Stimulated activated CD8-positive, alpha-beta memory T cell treated with anti-CD3 and anti-CD28 coated beads, Interleukin-2, amount 100 ng/mL, for 48 hours (primary cell): ENCODE data around the gene FOLR3.
"Not testable (repeated sequence)": the region's sequence is repeated elsewhere in the genome, so short reads cannot be mapped to it uniquely, and the experiment has no call there.

Experiments
- DNase-seq, 2 donors: peaks; one replicate each; pipeline ENCODE4 v3.0.0-alpha.2; 2020; ENCODE audit warnings: low read depth in 2 of 2

The FOLR3 gene

GRCh38 chr11:72123117-72123653 is 12.3 kb upstream of the FOLR3 start:
- DNase-seq = no peak

DNA sequence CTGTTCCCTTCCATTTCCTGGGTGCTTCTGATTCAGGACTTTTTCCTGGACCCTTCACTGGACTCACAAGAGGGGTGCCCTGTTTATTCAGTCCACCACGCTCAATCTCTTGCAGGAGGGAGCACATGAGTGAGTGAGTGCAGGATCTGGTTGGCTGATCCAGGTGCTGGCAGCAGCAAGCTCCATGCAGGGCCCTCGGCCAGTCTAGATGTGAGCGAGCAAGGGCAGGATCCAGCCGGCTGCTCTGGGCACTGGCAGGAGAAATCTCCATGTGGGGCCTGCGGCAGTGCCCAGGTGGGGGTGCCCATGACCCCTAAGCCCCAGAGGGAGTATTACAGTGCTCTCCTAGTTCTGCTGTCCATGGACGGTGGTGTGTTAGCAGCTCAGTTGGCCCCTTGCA is 11.5 kb upstream of the FOLR3 start:
- no peak for DNase-seq

- DNase-seq = no peak
Observed at GRCh38 chr11:72125956-72126355, 9.6 kb upstream of the FOLR3 start.

DNA sequence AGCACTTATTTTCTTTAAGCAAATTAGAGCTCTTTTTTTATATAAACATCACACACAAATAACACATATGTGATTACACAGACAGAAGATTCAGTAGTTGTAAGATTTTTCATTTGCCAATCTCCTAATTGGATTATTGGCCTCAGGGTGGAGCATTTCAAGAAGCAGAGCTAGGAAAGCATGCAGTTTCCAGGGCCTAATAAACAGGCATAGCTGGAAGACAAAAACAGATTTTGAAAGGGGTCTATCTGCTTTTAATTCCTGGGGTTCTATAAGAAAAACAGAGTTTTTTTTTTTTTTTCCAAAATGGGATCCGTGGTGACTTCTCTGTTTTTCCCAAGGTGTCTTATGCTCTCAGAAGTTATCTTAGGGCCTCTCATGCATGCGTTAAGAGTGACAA is 7.6 kb upstream of the FOLR3 start:
- no peak for DNase-seq

GRCh38 chr11:72129381-72129780 is 6.1 kb upstream of the FOLR3 start:
- DNase-seq = no peak

GRCh38 chr11:72132646-72133045 is 2.9 kb upstream of the FOLR3 start:
- no peak for DNase-seq

GRCh38 chr11:72135891-72136683 is 562 bp downstream of the FOLR3 start:
- DNase-seq = no peak

DNA sequence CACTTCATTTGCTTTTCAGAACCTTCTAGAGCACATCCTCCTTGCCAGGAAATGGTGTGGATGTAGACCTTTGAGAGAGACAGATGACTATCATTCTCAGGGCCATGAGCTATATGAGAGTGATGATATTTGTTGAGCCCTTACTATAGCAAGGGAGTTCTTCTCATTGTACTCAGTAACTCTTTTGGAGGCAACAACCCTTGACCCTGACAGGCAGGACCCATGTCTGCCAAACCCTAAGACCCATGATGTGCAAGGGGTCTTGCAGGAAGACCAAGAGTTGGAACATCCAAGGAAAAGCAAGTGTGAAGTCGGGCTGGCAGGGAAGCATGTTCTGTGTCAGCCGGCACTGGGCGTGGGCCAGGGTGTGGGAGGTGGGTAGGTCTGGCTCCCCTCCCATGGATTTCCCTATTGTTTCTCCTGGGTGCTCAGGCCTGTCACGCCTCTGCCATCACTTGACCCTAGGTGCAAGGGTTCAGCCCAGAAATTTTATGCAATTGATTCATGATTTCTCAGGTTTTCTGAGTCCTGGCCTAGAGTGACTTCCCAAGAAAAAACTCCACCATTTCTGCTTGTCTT is 1.2 kb downstream of the FOLR3 start:
- DNase-seq = no peak

DNA sequence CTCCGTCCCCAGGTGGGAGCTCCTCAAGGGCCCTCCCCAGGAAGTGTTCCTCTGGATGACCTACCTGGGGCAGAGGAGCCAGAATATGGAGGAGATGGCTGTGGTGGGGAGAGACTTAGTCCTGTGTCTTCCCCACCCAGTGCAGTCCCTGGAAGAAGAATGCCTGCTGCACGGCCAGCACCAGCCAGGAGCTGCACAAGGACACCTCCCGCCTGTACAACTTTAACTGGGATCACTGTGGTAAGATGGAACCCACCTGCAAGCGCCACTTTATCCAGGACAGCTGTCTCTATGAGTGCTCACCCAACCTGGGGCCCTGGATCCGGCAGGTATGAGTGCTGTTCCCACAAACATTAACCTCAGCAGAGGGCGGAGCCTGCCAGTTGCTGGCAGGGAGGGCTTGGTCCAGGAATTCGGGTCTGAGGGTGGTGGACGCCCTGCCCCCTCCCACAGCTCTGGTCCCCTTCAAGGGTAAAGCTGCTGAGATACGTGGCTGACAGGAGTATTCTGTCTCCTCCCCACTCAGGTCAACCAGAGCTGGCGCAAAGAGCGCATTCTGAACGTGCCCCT is 3.4 kb downstream of the FOLR3 start:
- no peak for DNase-seq

DNA sequence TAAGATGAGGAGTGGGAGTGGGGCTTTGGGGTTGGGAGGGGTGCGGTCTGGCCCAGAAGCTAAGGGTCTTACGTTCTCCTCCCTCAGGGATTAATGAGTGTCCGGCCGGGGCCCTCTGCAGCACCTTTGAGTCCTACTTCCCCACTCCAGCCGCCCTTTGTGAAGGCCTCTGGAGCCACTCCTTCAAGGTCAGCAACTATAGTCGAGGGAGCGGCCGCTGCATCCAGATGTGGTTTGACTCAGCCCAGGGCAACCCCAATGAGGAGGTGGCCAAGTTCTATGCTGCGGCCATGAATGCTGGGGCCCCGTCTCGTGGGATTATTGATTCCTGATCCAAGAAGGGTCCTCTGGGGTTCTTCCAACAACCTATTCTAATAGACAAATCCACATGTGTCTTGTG is 4.0 kb downstream of the FOLR3 start:
- DNase-seq = no peak

DNA sequence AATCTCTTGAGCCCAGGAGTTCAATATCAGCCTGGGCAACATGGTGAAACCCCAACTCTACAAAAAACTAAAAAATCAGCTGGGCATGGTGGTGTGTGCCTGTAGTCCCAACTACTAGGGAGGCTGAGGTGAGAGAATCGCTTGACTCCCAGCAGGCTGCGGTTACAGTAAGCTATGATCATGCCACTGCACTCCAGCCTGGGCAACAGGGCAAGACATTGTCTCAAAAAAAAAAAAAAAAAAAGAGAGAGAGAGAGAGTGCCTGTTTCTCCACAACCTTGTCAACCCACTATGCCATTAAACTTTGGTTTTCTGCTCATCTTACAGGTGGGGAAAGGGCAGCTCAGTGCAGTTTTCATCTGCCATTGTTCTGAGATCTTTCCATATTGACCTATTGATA is 5.1 kb downstream of the FOLR3 start:
- DNase-seq = no peak

GRCh38 chr11:72141066-72141465 is 5.5 kb downstream of the FOLR3 start:
- peak in 1 of 2 donors; percentile 12 for DNase-seq

- not testable (repeated sequence) for DNase-seq
Observed at GRCh38 chr11:72142086-72142485, 6.6 kb downstream of the FOLR3 start.

DNA sequence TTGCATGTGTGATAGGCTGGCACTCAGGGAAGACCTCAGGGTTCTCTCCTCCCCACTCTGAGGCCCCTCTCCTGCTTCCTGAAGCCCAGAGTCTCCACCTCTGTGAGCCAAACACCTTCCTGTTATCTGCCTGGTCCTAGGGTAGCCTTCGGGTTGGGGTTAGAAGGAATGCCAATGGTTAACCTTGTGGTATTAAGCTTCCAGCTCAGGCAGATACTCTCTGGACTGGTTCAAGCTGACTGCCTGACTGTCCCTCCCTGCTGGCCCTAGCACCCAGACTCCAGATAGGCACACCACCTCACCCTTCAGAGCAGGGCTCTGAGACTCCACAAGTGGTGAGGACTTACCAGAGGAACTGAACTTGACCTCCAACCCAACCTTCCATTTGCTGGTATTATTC is 7.0 kb downstream of the FOLR3 start:
- not testable (repeated sequence) for DNase-seq

GRCh38 chr11:72144807-72145565 is 9.5 kb downstream of the FOLR3 start:
- no peak for DNase-seq

- DNase-seq = no peak
Observed at GRCh38 chr11:72146625-72147024, 11.1 kb downstream of the FOLR3 start.

GRCh38 chr11:72150882-72151281 is 15.4 kb downstream of the FOLR3 start:
- no peak for DNase-seq

DNA sequence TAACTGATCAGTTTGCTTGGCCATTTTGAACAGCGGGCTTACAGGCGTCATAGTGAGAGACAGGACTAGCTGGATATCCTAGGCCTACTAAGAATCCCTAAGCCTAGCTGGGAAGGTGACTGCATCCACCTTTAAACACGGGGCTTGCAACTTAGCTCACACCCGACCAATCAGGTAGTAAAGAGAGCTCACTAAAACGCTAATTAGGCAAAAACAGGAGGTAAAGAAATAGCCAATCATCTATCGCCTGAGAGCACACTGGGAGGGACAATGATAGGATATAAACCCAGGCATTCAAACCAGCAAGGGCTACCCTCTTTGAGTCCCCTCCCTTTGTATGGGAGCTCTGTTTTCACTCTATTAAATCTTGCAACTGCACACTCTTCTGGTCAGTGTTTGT is 18.3 kb downstream of the FOLR3 start:
- DNase-seq = not testable (repeated sequence)

DNA sequence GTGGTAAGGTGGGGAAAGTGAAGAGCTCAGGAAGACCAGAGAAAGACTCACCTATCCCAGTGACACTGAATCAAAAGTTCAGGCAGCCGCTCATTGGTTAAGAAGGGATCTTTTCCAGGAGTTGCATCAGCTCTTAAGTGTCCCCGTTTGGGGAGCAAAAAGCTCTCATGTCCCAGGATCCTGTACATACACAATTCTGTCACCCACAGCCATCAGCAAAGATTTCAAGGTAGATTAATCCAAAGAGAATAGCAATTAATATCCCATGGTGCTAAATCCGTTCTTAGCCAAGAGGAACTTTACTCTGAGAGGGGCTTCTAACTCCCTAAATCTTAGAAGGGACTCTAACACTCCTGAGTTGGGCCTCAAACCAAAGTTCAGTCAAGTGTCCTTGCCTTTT is 19.3 kb downstream of the FOLR3 start:
- DNase-seq = no peak

DNA sequence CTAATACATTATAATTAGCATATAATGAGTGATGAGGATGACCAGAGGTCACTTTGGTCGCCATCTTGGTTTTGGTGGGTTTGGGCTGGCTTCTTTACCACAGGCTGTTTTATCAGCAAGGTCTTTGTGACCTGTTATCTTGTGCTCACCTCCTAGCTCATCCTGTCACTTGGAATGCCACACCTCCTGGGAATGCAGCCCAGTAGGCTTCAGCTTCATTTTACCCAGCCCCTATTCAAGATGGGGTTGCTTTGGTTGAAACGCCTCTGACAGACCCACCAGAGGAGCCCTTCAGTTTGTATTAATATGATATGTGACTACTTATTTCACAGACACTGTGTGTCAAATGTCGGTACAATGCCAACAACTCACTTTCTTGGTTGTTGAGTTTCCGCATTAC is 20.2 kb downstream of the FOLR3 start:
- DNase-seq = no peak

DNA sequence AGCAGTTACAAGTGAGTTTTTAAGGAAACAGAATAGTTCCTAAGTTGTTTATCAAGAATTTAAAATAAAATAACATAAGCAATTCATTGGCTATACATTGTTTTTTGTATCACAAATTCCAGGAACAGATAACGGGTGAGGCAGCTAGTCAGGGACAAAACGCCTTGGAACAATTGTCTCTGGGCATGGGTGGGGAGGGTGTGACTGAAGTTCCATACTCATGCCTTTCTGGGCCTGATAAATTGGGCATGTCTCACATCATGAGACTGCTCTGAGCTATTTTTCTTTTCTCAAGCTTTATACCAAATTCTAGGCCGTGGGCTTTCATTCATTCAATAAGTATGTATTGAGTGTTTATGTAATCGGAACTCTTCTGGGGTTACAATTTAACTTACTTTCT is 21.6 kb downstream of the FOLR3 start:
- DNase-seq = no peak

DNA sequence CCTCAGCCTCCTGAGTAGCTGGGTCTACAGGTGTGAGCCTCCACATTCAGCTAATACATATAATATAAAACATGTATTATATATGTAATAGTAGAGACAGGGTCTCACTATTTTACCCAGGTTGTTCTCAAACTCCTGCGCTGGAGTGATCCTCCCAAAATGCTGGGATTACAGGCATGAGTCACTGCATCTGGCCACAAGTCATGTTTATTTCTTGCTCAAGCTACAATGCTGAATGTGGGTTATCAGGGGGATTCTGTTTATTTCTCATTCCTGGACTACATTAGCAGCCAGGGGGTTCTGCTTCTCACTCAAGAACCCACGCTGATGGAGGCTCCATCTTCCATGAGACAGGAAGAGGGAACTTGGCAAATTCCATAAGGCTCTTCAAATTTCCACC is 24.8 kb downstream of the FOLR3 start:
- DNase-seq = no peak
